WI38 (cell line): ENCODE measurements around the gene LRRIQ3.

Experiments used
- H3K4me3 ChIP-seq: 2 replicates; pipeline ENCODE4 v1.5.1; 2011; ENCODE audit warnings: low read depth, mild to moderate bottlenecking, control low read depth, low read length
- TF ChIP-seq, protein P1 (sequence below): IDR thresholded peaks from 2 replicates; pipeline ENCODE4 v1.5.1; 2012; ENCODE audit warnings: low read depth, mild to moderate bottlenecking, control low read depth, low read length

LRRIQ3 gene

GRCh38 chr1:74113333-74113732 lies 84.6 kb downstream of the LRRIQ3 start:
- TF ChIP-seq, protein P1, sequence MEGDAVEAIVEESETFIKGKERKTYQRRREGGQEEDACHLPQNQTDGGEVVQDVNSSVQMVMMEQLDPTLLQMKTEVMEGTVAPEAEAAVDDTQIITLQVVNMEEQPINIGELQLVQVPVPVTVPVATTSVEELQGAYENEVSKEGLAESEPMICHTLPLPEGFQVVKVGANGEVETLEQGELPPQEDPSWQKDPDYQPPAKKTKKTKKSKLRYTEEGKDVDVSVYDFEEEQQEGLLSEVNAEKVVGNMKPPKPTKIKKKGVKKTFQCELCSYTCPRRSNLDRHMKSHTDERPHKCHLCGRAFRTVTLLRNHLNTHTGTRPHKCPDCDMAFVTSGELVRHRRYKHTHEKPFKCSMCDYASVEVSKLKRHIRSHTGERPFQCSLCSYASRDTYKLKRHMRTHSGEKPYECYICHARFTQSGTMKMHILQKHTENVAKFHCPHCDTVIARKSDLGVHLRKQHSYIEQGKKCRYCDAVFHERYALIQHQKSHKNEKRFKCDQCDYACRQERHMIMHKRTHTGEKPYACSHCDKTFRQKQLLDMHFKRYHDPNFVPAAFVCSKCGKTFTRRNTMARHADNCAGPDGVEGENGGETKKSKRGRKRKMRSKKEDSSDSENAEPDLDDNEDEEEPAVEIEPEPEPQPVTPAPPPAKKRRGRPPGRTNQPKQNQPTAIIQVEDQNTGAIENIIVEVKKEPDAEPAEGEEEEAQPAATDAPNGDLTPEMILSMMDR, result no peak
- H3K4me3 ChIP-seq, result no peak overlapping the region

GRCh38 chr1:74107394-74107793 lies 90.6 kb downstream of the LRRIQ3 start:
- no peak overlapping the region for H3K4me3 ChIP-seq
- TF ChIP-seq, protein P1, result no peak

DNA sequence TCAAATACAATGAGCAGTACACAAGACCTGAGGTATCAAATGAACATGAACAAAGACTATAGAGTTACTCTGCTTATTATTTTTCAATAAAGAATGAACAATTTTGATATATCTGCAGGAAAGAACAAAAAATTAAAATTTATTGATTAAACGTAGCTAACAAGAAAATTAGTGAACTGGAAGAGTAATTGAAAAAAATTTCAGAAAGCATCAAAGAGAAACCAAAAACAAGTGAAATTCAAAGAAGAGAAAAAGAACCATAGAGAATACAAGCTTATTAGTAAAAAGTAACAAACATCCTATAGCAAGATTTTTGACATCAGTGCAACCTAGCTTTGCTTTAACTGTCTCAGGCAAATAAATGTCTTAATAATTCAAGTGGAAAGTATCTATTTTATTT lies 106.6 kb downstream of the LRRIQ3 start:
- TF ChIP-seq, protein P1, result no peak
- no peak overlapping the region for H3K4me3 ChIP-seq

DNA sequence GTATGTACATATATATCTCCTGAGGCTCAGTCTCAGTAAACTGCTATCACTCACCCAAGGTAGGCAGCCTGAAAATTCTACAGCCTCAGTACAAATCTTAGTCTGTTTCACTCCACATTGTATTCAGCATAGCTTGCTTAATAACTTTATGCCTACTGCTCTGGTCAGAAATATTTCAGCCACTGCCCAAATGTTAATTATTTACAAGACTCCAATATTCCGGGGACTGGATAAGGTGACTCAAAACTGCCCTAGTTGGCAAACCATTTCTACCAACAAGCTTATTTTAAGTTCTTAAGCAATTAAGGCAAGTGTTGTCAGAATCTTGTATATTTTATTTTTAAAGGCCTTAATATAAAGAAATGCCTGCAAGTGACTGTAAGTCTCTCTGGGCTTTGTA lies 114.8 kb downstream of the LRRIQ3 start:
- TF ChIP-seq, protein P1, result no peak

DNA sequence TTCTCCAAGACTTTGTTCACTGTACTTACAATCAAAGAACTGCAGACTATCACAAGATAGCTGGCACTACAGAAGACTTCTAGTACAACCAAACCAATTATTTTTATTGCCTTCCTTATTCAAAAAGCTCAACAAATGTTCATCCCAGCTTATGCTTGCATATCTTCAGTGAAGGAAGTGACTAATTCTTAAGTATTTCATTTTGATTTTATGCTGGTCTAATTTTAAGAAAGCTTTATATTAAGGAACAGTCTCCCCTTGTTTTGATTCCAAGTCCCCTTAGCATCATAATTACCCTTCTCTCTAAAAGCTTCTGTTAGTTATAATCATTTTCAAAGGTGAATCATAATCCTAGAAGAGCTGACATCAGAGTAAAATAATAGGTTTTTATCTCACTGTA lies 132.9 kb downstream of the LRRIQ3 start:
- H3K4me3 ChIP-seq, result no peak overlapping the region
- TF ChIP-seq, protein P1, result no peak

More for the DNA sequence above, 114.8 kb downstream of the LRRIQ3 start:
- no peak overlapping the region for H3K4me3 ChIP-seq

- H3K4me3 ChIP-seq, result no peak overlapping the region
- TF ChIP-seq, protein P1, result no peak
Observed at GRCh38 chr1:74057719-74058118, 140.3 kb downstream of the LRRIQ3 start.

DNA sequence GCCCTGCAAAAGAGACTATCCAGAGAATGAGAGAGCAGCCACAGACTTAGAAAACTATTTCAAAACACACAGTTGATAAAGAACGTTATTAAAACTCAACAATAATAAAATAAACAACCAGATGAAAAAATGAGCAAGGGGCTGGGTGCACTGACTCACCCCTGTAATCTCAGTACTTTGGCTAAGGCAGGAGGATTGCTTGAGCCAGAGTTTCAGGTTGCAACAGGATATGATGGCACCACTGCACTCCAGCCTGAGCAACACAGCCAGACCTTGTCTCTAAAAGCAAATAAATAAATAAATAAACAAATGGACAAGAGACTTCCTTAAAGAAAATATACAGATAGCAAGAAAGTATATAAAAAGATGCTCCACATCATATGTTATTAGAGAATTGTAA lies 144.6 kb downstream of the LRRIQ3 start:
- no peak overlapping the region for H3K4me3 ChIP-seq
- TF ChIP-seq, protein P1, result no peak
